Activated naive CD8-positive, alpha-beta T cell (primary cell): ENCODE results near the gene LHPP.

Source experiments
- H3K27ac Mint-ChIP-seq: one replicate; pipeline ENCODE4 v1.8.0; 2021; ENCODE audit warnings: mixed read lengths
- H3K27me3 Mint-ChIP-seq: one replicate; pipeline ENCODE4 v1.8.0; 2021; ENCODE audit warnings: mixed read lengths
- H3K36me3 Mint-ChIP-seq: one replicate; pipeline ENCODE4 v1.8.0; 2021; ENCODE audit warnings: mixed read lengths
- H3K4me1 Mint-ChIP-seq: one replicate; pipeline ENCODE4 v1.8.0; 2021; ENCODE audit warnings: low read depth, mixed read lengths
- H3K4me3 Mint-ChIP-seq: one replicate; pipeline ENCODE4 v1.8.0; 2021; ENCODE audit warnings: mild to moderate bottlenecking, mixed read lengths
- H3K9me3 Mint-ChIP-seq: one replicate; pipeline ENCODE4 v1.8.0; 2021; ENCODE audit warnings: low read depth, mixed read lengths

The LHPP gene

DNA sequence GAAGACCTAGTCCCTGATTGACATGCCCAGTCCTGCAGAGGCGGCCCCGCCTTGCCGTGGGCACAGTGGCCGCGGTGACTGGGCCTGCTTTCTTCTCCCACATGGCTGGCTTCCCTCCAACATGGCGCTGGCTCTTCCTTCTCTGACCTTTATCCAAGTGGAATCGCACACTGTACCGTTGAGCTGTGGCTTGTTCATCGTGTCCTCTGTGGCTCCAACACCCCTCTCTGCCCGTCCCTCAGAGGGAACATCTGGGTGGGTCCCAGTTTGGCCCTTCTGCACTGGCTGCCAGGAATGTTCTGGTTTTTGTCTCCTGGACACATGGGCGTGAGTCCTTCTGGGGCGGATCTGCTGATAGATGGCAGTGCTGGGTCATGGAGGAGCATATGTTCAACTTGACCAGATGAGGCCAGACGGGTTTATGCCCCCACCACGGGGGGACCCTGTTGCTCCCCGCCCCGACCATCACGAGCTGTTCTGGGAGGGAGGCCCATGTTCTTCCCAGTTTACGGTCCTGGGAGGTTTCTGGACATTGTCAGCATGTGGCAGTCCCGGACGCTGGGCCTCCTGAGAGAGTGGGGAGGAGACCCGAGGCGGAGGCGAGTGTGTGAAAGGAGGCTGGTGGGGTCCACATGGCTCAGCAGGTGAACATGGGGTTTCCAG is 63.5 kb downstream of the LHPP start:
- Mint-ChIP-seq H3K36me3 (no peaks in the 10 kb centered on the region), H3K27me3 (no peaks in the 10 kb centered on the region), H3K9me3 (no peaks in the 10 kb centered on the region), H3K27ac (no peak overlapping the region), H3K4me1 (peaks cover under 1% of the 10 kb centered on the region), H3K4me3 (no peak overlapping the region)

DNA sequence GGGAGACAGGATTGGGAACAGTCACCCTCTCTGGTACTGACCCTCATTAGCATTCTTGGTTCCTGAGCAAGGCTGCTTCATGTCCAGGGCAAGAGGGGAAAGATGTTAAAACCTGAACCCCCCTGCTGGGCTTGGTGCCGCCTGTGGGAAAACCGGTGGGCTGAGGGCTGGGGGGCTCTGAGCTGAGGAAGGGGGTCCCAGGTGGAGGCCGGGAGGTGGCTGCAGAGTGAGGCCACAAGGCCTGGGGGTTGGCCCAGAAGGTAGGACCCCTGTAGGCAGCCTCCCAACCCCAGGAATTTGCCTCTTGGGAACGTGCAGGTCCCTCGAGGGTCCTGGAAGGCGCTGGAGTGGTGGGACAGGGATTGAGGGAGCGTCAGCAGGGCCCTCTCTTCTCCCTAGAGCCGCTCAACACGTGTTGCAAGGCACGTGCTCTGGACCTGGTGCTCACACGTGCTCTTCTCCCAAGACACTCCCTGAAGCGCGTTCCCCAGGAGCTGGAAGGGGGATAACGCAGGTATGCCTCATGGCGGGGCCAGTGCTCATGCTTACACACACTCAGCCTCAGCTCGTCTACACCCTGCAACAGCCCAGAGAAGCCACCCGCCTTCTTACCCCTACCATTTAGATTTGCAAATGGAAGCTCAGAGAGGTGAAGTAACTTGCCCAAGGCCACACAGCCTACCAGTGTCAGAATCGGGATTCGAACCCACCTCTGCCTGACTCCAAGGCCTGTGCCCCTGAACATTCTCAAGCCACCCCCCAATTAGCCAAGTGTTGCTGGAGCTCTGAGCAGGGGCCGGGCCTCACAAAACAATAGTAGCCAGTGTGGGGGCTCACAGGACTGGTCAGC is 64.4 kb downstream of the LHPP start:
- peaks cover 4% of the 10 kb centered on the region for H3K4me1 Mint-ChIP-seq
- H3K36me3 Mint-ChIP-seq, result no peaks in the 10 kb centered on the region
- H3K27ac Mint-ChIP-seq, result no peak overlapping the region
- H3K27me3 Mint-ChIP-seq, result no peaks in the 10 kb centered on the region
- no peak overlapping the region for H3K4me3 Mint-ChIP-seq
- H3K9me3 Mint-ChIP-seq, result no peaks in the 10 kb centered on the region

DNA sequence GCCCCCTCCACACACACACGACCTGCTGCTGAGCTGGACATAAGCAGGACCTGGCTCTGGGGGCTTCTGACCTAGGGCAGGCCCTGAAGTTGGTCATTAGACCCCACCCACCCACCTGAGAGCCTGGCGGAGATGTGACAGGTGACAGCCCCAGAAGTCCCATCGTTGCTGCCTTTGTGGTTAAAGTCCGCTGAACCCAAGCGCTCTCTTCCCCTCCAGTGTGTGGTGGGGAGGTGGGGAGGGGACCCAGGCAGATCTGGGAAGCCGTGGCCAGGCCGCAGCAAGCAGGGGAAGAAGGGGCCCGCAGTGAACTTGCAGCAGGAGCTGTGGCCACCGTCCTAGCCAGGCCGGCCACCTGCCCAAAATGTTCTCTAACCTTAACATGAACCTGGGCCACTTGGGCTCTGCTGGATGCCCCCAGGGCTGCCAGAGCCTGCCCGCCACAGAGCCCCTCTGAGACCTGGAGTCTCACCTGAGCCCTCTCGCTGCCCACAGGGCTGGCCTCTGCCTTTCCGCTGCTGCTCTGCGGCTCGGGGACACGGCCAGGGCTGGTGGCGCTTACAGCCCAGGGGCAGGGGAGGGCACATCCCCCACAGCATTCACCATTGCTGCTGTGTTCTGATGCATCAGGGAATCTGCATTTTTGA is 65.1 kb downstream of the LHPP start:
- Mint-ChIP-seq H3K9me3 (no peaks in the 10 kb centered on the region), H3K4me3 (no peak overlapping the region), H3K4me1 (peaks cover 6% of the 10 kb centered on the region), H3K27me3 (no peaks in the 10 kb centered on the region), H3K36me3 (no peaks in the 10 kb centered on the region), H3K27ac (no peak overlapping the region)

DNA sequence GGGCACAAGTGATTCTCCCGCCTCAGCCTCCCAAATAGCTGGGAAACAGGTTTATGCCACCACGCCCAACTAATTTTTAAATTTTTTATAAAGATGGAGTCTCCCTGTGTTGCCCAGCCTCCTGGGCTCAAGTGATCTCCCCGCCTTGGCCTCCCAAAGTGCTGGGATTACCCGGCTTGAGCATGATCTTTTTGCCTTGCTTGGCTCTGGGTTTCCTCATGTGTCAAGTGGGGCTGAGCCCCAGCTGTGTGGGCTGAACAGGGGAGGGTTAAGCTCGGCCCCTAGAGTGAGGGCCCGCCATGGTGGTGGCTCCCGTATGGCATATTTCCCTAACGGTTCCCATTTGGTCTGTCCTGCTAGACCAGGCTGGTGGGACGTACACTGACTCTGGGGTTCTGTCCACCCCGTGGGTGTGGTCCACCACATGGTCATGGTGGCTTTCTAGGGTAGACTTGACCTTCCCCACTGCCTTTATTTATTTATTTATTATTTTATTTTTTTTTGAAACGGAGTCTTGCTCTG is 66.3 kb downstream of the LHPP start:
- no peaks in the 10 kb centered on the region for H3K36me3 Mint-ChIP-seq
- no peaks in the 10 kb centered on the region for H3K9me3 Mint-ChIP-seq
- peaks cover 6% of the 10 kb centered on the region for H3K4me1 Mint-ChIP-seq
- no peak overlapping the region for H3K27ac Mint-ChIP-seq
- no peak overlapping the region for H3K4me3 Mint-ChIP-seq
- no peaks in the 10 kb centered on the region for H3K27me3 Mint-ChIP-seq

DNA sequence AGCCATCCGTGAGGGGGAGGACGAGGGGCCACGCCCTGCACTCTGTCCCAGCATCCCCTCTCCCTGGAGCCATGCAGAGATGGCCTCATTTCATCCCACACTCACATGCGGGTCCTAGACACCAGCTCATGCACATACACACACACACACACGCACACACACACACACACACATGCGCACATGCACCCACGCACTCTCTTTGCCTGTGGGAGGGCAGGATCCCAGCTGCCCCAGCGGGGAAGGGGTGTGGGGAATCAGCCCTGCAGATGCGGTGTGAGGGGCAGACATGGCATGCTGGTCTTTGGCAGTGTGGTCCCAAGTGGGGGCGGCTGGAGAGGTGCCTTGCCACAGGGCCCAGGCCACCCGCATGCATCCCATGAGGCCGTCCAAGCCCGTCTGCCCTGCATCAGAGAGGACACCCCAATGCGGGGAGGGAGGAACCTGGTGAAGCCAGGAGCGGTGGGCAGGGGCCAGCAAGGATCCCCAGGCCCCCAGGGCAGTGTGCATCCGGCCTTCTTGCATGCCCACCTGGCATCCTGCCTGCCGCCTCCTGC is 68.1 kb downstream of the LHPP start:
- no peak overlapping the region for H3K27ac Mint-ChIP-seq
- H3K4me3 Mint-ChIP-seq, result no peak overlapping the region
- no peaks in the 10 kb centered on the region for H3K36me3 Mint-ChIP-seq

DNA sequence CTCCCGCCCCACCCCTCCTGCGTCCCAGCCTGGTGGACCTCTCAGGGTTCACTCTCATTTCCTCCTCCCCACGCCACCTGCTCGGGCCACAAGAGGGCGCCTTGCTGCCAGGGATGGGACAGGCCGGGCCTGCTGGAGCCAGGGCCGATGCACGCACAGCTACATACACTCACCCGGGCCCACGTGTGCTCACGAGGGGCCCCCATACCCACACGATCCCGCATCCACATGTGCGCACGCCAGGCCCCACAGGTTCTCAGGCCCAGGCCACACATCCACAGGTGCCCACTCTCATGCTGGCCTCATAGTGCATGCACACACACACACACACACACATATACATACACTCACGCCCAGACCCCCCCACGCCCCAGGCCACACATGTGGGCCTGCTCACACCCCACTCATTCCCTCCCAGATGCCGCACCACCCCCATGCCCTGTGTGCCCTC is 68.6 kb downstream of the LHPP start:
- Mint-ChIP-seq H3K27me3 (no peaks in the 10 kb centered on the region), H3K9me3 (no peaks in the 10 kb centered on the region), H3K36me3 (no peaks in the 10 kb centered on the region), H3K27ac (peak overlapping the region; percentile 77), H3K4me1 (peaks cover 6% of the 10 kb centered on the region), H3K4me3 (no peak overlapping the region)

More for the DNA sequence above, 68.1 kb downstream of the LHPP start:
- Mint-ChIP-seq H3K9me3 (no peaks in the 10 kb centered on the region), H3K4me1 (peaks cover 6% of the 10 kb centered on the region), H3K27me3 (no peaks in the 10 kb centered on the region)

DNA sequence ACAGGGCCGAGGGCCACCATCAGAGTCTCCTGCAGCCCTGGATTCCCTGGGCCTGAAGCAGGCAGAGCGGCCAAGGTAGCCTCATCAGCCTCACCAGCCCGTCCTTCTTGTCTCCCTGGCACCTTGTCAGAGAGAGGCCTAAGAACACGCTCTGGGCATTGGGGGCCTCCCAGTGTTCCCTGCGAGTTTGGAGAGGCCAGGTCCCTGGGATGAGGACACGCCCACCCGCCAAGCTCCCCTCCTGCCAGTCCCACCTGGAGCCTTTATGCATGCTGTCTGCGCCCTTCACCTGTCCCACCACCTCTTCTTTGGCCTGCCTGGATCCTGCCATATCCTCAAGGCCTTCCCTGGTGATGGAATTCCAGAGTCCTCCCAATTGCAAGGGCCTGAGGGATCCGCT is 69.2 kb downstream of the LHPP start:
- Mint-ChIP-seq H3K4me1 (peaks cover 6% of the 10 kb centered on the region), H3K27ac (no peak overlapping the region), H3K36me3 (no peaks in the 10 kb centered on the region), H3K9me3 (no peaks in the 10 kb centered on the region), H3K4me3 (no peak overlapping the region), H3K27me3 (no peaks in the 10 kb centered on the region)

DNA sequence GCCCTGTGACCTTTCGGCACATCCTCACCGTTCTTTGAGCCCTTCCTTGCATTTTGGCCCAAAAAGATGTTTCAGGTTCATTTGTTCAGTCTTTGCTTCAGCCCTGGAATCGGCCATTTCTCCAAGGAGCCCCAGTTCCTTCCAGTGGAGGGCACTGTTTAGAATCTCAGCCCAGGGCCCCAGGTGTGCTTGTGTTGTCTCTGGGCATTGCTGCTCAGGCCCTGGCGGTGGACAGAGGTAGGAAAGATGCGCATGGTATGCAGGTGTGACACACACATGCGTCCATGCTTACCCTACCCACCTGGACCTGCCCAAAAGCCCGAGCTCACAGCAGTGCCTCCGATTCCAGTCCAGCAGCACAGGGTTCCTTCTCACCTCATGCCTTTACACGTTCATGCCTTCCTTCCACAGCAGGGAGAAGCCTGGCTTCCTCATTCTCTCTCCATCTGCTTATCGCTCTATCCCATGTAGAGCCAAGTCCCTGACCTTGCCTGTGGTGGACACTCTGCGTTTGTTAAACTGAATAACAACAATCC is 70.6 kb downstream of the LHPP start:
- Mint-ChIP-seq H3K27ac (no peak overlapping the region), H3K4me1 (peaks cover 6% of the 10 kb centered on the region), H3K4me3 (no peak overlapping the region), H3K36me3 (no peaks in the 10 kb centered on the region), H3K27me3 (no peaks in the 10 kb centered on the region), H3K9me3 (no peaks in the 10 kb centered on the region)

DNA sequence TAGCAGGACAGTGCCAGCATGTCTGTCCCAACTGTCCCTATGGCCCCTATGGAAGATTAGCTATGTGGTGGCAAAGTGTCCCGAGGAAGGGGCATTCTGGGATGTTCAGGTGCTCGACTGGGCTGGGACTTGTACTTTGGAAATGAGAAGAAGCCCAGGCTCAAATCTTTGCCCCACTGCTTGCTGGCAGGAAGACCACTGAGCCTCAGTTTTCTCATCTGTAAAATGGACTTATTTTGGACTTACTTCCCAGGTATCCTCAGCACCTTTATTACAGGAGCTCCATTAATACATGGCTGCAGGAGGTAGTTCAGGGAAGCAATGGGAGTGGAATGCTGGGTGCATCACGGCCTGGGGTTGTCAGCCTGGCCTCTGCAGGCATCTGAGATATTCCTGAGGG is 71.2 kb downstream of the LHPP start:
- Mint-ChIP-seq H3K4me3 (no peak overlapping the region), H3K4me1 (peaks cover 6% of the 10 kb centered on the region), H3K27ac (no peak overlapping the region), H3K27me3 (no peaks in the 10 kb centered on the region), H3K36me3 (no peaks in the 10 kb centered on the region), H3K9me3 (no peaks in the 10 kb centered on the region)

DNA sequence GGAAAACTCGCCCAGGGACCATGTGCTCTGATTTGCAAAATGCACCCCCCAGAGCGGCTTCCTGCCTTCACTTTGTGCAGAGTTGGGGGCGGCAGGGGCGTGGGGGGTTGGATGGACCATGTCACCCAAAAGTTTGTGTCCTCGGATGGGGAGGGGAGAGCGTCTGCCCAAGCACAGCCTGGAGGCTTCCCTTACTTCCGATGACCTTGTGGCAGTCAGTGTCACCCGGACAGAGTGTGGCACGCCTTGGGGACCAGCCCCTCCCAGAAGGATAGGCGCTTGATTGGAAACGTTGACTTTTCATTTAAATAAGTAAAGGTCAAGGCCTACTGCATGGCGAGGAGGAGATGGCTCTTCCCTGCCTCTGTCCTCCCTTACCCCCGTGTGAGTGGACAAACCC is 71.6 kb downstream of the LHPP start:
- no peaks in the 10 kb centered on the region for H3K9me3 Mint-ChIP-seq
- H3K27me3 Mint-ChIP-seq, result no peaks in the 10 kb centered on the region
- H3K4me3 Mint-ChIP-seq, result no peak overlapping the region
- no peak overlapping the region for H3K27ac Mint-ChIP-seq
- peaks cover 6% of the 10 kb centered on the region for H3K4me1 Mint-ChIP-seq
- H3K36me3 Mint-ChIP-seq, result no peaks in the 10 kb centered on the region

DNA sequence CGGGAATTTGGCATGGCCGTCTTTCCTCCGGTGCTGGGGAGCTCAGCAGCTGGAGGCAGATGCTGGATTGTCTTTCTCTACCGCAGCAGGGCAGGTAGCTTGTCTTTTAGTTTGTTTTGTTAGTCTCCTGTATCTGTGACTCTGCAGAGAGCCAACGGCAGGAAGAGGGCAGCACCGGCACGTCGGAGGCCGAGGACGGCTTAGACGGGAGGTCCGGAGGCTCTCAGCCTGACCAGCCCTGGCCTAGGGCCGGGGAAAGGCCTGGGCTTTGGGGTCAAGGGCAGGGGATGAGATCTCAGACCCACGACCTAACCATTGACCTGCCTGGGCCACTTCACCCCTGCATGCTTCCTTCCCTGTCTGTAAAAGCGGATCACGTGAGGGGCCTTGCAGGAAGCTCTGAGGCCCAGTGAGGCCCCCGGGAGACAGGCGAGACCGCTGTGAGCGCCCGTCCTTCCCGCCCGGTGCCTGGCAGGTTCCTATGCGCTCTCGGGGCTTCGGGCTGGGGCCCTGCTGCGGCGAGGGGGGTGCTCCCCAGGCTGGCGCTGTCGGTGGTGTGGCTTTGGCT is 72.7 kb downstream of the LHPP start:
- Mint-ChIP-seq H3K9me3 (no peaks in the 10 kb centered on the region), H3K4me1 (peaks cover 6% of the 10 kb centered on the region), H3K27me3 (no peaks in the 10 kb centered on the region), H3K36me3 (no peaks in the 10 kb centered on the region), H3K27ac (no peak overlapping the region), H3K4me3 (no peak overlapping the region)

DNA sequence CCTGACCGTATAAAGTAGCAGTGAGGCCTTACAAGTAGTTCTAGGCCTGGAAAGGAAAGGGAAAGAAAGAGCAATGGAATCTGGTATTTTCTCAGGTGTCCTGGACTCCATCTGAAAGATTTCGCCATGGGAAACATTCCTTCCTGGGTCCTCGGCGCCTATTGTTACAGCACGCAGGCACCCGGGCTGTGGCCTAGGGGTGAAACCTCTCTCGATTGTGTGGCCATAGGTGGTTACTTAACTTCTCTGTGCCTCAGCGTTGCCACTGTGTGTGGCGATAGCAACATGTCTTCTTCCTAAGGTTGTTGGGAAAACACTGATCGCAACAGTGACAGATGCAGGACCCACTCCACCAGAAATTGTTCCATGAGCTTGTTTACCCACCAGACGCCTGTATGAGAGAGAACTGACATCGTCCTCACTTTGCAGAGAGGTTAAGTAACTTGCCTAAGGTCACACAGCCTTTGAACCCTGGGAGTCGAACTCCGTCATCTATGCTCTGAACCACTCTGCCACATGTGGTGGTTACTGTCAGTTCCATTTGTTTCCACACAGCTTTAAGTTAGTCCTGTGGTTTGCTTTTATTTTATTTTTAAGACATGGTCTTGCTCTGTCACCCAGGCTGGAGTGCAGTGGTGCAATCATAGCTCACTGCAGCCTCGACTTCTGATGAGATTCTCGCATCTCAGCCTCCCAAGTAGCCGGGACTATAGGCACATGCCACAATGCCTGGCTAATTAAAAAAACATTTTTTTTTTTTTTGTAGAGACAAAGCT is 73.4 kb downstream of the LHPP start:
- Mint-ChIP-seq H3K27me3 (no peaks in the 10 kb centered on the region), H3K27ac (no peak overlapping the region), H3K36me3 (no peaks in the 10 kb centered on the region), H3K4me1 (peaks cover 6% of the 10 kb centered on the region), H3K9me3 (no peaks in the 10 kb centered on the region), H3K4me3 (no peak overlapping the region)

DNA sequence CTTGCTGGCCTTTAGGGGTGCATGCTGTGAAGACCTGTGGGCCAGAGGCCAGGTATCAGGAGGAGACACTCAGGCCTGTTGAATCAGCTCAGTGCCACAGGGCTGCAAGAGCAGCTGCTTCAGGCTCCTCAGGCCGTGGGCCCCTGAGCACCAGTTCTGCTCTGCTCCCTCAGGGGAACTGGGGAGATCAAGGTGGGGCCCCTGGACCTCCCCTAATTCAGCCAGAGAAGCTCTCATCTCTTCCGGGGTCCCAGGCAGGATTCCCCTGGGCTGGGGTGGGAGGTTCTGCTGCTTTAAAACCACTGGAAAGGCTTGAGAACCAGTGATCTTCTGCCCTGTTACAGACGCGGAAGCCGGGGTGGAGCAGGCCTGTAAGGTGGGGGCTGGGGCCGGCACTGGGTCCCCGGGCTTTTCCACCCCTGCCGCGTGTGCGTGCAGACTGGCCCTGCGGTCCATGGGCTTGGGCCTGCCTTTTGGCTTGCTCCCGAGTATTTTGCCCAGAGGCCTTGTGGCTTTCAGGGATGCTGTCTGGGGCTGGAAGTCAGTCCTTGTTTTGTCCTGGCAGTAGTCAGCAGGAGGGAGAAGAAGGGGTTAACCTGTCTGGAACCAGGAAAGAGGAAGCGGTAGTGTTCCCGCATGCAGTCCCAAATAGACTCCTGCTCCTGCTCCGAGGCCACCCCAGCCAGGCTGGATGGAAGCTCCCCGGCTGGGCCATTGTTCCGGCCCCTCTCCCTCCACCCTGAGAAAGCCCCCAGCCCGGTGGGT is 74.3 kb downstream of the LHPP start:
- Mint-ChIP-seq H3K27ac (no peak overlapping the region), H3K27me3 (no peaks in the 10 kb centered on the region), H3K4me3 (no peak overlapping the region)

More for the DNA sequence above, 74.3 kb downstream of the LHPP start:
- Mint-ChIP-seq H3K4me1 (peaks cover 3% of the 10 kb centered on the region), H3K36me3 (no peaks in the 10 kb centered on the region), H3K9me3 (no peaks in the 10 kb centered on the region)
